Measurements from ENCODE around the gene SLC9A5. TPM values are rescaled to one million over a fixed set of nuclear protein-coding genes. Genes with fewer than 3 reads are reported as not detected.

SLC9A5 gene
- total and polyA plus RNA-seq, 2 experiments from 2014 or later: 4.5 to 5.4 TPM

DNA sequence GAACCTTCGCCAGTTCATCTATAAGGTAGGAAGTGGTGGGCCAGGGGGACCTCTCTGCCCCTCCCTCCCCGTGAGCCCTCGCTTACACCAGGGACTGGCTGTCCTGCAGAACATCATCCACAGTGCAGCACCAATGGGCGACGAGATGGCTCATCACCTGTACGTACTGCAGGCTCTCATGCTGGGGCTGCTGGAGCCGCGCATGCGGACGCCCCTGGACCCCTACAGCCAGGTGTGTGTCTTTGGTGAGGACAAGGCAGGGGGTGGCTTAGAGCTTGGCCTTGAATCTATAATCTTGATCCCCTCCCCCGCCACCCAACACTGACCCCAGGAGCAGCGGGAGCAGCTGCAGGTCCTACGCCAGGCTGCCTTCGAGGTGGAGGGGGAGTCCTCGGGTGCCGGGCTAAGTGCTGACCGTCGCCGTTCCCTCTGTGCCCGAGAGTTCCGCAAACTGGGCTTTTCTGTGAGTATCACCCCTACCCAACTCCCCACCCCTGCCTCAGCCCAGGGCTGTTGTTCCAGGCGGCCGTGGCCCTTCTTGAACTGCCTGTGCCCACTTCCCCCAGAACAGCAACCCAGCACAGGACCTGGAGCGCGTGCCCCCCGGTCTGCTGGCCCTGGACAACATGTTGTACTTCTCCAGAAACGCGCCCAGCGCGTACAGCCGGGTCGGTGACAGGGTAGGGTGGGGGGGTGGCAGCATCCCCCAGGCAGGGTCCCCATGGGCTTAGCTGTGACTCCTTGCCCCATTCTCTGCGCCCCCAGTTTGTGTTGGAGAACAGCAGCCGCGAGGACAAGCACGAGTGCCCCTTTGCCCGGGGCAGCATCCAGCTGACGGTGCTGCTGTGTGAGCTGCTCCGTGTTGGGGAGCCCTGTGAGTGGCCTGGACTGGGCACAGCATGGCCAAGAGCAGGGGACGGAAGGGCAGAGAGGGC, 47.1 kb upstream of the SLC9A5 start (continued):
- TF ChIP-seq, protein P1, sequence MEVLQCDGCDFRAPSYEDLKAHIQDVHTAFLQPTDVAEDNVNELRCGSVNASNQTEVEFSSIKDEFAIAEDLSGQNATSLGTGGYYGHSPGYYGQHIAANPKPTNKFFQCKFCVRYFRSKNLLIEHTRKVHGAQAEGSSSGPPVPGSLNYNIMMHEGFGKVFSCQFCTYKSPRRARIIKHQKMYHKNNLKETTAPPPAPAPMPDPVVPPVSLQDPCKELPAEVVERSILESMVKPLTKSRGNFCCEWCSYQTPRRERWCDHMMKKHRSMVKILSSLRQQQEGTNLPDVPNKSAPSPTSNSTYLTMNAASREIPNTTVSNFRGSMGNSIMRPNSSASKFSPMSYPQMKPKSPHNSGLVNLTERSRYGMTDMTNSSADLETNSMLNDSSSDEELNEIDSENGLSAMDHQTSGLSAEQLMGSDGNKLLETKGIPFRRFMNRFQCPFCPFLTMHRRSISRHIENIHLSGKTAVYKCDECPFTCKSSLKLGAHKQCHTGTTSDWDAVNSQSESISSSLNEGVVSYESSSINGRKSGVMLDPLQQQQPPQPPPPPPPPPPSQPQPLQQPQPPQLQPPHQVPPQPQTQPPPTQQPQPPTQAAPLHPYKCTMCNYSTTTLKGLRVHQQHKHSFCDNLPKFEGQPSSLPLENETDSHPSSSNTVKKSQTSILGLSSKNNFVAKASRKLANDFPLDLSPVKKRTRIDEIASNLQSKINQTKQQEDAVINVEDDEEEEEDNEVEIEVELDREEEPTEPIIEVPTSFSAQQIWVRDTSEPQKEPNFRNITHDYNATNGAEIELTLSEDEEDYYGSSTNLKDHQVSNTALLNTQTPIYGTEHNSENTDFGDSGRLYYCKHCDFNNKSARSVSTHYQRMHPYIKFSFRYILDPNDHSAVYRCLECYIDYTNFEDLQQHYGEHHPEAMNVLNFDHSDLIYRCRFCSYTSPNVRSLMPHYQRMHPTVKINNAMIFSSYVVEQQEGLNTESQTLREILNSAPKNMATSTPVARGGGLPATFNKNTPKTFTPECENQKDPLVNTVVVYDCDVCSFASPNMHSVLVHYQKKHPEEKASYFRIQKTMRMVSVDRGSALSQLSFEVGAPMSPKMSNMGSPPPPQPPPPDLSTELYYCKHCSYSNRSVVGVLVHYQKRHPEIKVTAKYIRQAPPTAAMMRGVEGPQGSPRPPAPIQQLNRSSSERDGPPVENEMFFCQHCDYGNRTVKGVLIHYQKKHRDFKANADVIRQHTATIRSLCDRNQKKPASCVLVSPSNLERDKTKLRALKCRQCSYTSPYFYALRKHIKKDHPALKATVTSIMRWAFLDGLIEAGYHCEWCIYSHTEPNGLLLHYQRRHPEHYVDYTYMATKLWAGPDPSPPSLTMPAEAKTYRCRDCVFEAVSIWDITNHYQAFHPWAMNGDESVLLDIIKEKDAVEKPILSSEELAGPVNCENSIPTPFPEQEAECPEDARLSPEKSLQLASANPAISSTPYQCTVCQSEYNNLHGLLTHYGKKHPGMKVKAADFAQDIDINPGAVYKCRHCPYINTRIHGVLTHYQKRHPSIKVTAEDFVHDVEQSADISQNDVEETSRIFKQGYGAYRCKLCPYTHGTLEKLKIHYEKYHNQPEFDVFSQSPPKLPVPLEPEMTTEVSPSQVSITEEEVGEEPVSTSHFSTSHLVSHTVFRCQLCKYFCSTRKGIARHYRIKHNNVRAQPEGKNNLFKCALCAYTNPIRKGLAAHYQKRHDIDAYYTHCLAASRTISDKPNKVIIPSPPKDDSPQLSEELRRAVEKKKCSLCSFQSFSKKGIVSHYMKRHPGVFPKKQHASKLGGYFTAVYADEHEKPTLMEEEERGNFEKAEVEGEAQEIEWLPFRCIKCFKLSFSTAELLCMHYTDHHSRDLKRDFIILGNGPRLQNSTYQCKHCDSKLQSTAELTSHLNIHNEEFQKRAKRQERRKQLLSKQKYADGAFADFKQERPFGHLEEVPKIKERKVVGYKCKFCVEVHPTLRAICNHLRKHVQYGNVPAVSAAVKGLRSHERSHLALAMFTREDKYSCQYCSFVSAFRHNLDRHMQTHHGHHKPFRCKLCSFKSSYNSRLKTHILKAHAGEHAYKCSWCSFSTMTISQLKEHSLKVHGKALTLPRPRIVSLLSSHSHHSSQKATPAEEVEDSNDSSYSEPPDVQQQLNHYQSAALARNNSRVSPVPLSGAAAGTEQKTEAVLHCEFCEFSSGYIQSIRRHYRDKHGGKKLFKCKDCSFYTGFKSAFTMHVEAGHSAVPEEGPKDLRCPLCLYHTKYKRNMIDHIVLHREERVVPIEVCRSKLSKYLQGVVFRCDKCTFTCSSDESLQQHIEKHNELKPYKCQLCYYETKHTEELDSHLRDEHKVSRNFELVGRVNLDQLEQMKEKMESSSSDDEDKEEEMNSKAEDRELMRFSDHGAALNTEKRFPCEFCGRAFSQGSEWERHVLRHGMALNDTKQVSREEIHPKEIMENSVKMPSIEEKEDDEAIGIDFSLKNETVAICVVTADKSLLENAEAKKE (CRISPR knock-in tag; IDR thresholded peaks at IDR 0.05): no peak
- TF ChIP-seq POLR2AphosphoS5 (IDR thresholded peaks at IDR 0.05; ENCODE audit: low read depth): no peak

DNA sequence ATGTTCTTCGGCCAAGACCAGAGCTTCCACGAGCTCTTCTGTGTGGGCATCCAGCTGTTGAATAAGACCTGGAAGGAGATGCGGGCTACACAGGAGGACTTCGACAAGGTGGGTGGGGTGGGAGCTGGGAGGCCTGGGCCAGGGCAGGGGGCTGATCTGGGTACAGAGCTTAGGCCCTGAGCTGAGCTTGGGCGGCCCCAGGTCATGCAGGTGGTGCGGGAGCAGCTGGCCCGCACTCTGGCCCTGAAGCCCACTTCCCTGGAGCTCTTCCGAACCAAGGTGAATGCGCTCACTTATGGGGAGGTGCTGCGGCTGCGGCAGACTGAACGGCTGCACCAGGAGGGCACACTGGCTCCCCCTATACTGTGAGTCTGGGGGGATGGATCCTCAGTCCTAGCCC, 46.4 kb upstream of the SLC9A5 start:
- ATAC-seq (no peak), DNase-seq (ENCODE audit: low spot score) (no peak)
- peaks cover 16% of the 10 kb centered on the region for H3K27me3 Mint-ChIP-seq (ENCODE audit: insufficient read depth, low read depth, poor library complexity)
- H3K9me3 Mint-ChIP-seq: no peaks in the 10 kb centered on the region
- Histone ChIP-seq H3K27ac (ENCODE audit: low read depth) (no peak overlapping the region), H3K79me2 (replicated peaks; ENCODE audit: insufficient read depth) (no peaks in the 10 kb centered on the region), H3K27me3 (ENCODE audit: insufficient read depth) (no peaks in the 10 kb centered on the region), H3K9me2 (ENCODE audit: insufficient read depth) (no peaks in the 10 kb centered on the region), H3K4me2 (no peak overlapping the region), H2AFZ (no peak overlapping the region), H3F3A (replicated peaks; ENCODE audit: low read depth) (peaks cover 12% of the 10 kb centered on the region; the same call in 1 of the 2 replicates), H3K4me1 (ENCODE audit: insufficient read depth) (peaks cover 9% of the 10 kb centered on the region), H4K20me1 (replicated peaks; ENCODE audit: insufficient read depth) (no peaks in the 10 kb centered on the region; the same call in 1 of the 2 replicates), H3K36me3 (ENCODE audit: insufficient read depth) (no peaks in the 10 kb centered on the region), H3K4me3 (no peak overlapping the region)
- no peak for TF ChIP-seq EZH2phosphoT487 (IDR thresholded peaks at IDR 0.05; ENCODE audit: unreplicated experiment)
- no peak for TF ChIP-seq ETS1 (IDR thresholded peaks at IDR 0.05)
- no peak for TF ChIP-seq POLR2AphosphoS5 (IDR thresholded peaks at IDR 0.05; ENCODE audit: low read depth)
- no peak for TF ChIP-seq CREB1 (CRISPR knock-in tag; IDR thresholded peaks at IDR 0.05; ENCODE audit: low read depth)
- TF ChIP-seq JUNB (IDR thresholded peaks at IDR 0.05; ENCODE audit: unreplicated experiment): no peak
- TF ChIP-seq, protein P2, sequence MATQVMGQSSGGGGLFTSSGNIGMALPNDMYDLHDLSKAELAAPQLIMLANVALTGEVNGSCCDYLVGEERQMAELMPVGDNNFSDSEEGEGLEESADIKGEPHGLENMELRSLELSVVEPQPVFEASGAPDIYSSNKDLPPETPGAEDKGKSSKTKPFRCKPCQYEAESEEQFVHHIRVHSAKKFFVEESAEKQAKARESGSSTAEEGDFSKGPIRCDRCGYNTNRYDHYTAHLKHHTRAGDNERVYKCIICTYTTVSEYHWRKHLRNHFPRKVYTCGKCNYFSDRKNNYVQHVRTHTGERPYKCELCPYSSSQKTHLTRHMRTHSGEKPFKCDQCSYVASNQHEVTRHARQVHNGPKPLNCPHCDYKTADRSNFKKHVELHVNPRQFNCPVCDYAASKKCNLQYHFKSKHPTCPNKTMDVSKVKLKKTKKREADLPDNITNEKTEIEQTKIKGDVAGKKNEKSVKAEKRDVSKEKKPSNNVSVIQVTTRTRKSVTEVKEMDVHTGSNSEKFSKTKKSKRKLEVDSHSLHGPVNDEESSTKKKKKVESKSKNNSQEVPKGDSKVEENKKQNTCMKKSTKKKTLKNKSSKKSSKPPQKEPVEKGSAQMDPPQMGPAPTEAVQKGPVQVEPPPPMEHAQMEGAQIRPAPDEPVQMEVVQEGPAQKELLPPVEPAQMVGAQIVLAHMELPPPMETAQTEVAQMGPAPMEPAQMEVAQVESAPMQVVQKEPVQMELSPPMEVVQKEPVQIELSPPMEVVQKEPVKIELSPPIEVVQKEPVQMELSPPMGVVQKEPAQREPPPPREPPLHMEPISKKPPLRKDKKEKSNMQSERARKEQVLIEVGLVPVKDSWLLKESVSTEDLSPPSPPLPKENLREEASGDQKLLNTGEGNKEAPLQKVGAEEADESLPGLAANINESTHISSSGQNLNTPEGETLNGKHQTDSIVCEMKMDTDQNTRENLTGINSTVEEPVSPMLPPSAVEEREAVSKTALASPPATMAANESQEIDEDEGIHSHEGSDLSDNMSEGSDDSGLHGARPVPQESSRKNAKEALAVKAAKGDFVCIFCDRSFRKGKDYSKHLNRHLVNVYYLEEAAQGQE (IDR thresholded peaks at IDR 0.05; ENCODE audit: unreplicated experiment): no peak
- TF ChIP-seq CTCF (conservative IDR thresholded peaks at IDR 0.05; ENCODE audit: low read depth in 2 of 2): no peak
- H3K27ac Mint-ChIP-seq: no peak overlapping the region
- peaks cover 11% of the 10 kb centered on the region for H3K4me1 Mint-ChIP-seq
- peaks cover 14% of the 10 kb centered on the region; the same call in 2 of the 3 replicates for H3K36me3 Mint-ChIP-seq (ENCODE audit: low read depth)
- no peak overlapping the region for H3K4me3 Mint-ChIP-seq
